RPMI8226 (cell line): ENCODE results near the gene BFSP2.
"Not testable (repeated sequence)": the region's sequence is repeated elsewhere in the genome, so short reads cannot be mapped to it uniquely, and the experiment has no call there.

Experiments used
- DNase-seq: peaks from one replicate; pipeline ENCODE4 v3.0.0-alpha.2; 2015

Gene BFSP2

GRCh38 chr3:133460809-133461208 lies 61.0 kb downstream of the BFSP2 start:
- peak; percentile 79 for DNase-seq

- peak; percentile 36 for DNase-seq
These were observed 61.4 kb downstream of the BFSP2 start for GRCh38 chr3:133461291-133461690.

GRCh38 chr3:133463347-133463860 lies 63.5 kb downstream of the BFSP2 start:
- DNase-seq = peak; percentile 65

- peak; percentile 66 for DNase-seq
These were observed 64.7 kb downstream of the BFSP2 start for GRCh38 chr3:133464573-133464972.

- DNase-seq = peak; percentile 62
These were observed 66.9 kb downstream of the BFSP2 start for GRCh38 chr3:133466531-133467386.

GRCh38 chr3:133467780-133468179 lies 67.9 kb downstream of the BFSP2 start:
- DNase-seq = no peak

- DNase-seq = no peak
These were observed 68.4 kb downstream of the BFSP2 start for GRCh38 chr3:133468251-133468721.

GRCh38 chr3:133469140-133469731 lies 69.4 kb downstream of the BFSP2 start:
- DNase-seq = no peak

- DNase-seq = no peak
These were observed 72.4 kb downstream of the BFSP2 start for GRCh38 chr3:133472242-133472641.

GRCh38 chr3:133472889-133473288 lies 73.0 kb downstream of the BFSP2 start:
- DNase-seq = no peak

GRCh38 chr3:133473472-133474191 lies 73.8 kb downstream of the BFSP2 start:
- DNase-seq = not testable (repeated sequence)

GRCh38 chr3:133474251-133474801 lies 74.5 kb downstream of the BFSP2 start:
- DNase-seq = peak; percentile 24

GRCh38 chr3:133474817-133475216 lies 75.0 kb downstream of the BFSP2 start:
- DNase-seq = peak; percentile 41

- peak; percentile 88 for DNase-seq
These were observed 75.6 kb downstream of the BFSP2 start for GRCh38 chr3:133475245-133476010.

- peak; percentile 47 for DNase-seq
These were observed 77.1 kb downstream of the BFSP2 start for GRCh38 chr3:133476971-133477375.

- peak; percentile 73 for DNase-seq
These were observed 77.6 kb downstream of the BFSP2 start for GRCh38 chr3:133477487-133477886.

- DNase-seq = no peak
These were observed 78.8 kb downstream of the BFSP2 start for GRCh38 chr3:133478624-133479023.

- no peak for DNase-seq
These were observed 79.5 kb downstream of the BFSP2 start for GRCh38 chr3:133479401-133479800.

GRCh38 chr3:133479895-133480669 lies 80.2 kb downstream of the BFSP2 start:
- DNase-seq = no peak

GRCh38 chr3:133482474-133482873 lies 82.6 kb downstream of the BFSP2 start:
- DNase-seq = not testable (repeated sequence)

GRCh38 chr3:133486658-133487057 lies 86.8 kb downstream of the BFSP2 start:
- no peak for DNase-seq
